Measurements from ENCODE around the gene ADH4. TPM values are rescaled to one million over a fixed set of nuclear protein-coding genes. Genes with fewer than 3 reads are reported as not detected.

Gene ADH4
- total RNA-seq, 1 experiment from 2014 or later = not detected

- Histone ChIP-seq H3K9me3 (ENCODE audit: low read depth, low read length, poor library complexity, severe bottlenecking) (no peaks in the 10 kb centered on the region), H3K27me3 (replicated peaks; ENCODE audit: insufficient read depth, low read depth, low read length, poor library complexity) (no peaks in the 10 kb centered on the region), H3K27ac (ENCODE audit: low read depth, low read length, poor library complexity, severe bottlenecking) (no peak overlapping the region), H3K36me3 (ENCODE audit: insufficient read depth, low read length, poor library complexity, severe bottlenecking) (no peaks in the 10 kb centered on the region), H3K4me3 (ENCODE audit: low read depth, low read length, poor library complexity, severe bottlenecking) (no peak overlapping the region), H3K4me1 (ENCODE audit: insufficient read depth, low read length, poor library complexity, severe bottlenecking) (no peaks in the 10 kb centered on the region)
- no peak for TF ChIP-seq EZH2 (IDR thresholded peaks at IDR 0.05; ENCODE audit: borderline replicate concordance, low read depth, low read length, poor library complexity, severe bottlenecking)
- no peak for TF ChIP-seq CTCF (conservative IDR thresholded peaks at IDR 0.05; ENCODE audit: low read depth, low read length)
- ChIA-PET POLR2A (ENCODE audit: low non-redundant PET) (no interaction called here), CTCF (interaction anchor here (0.8 kb wide), 1 partner anchor 374 kb away, joined by 3 read pairs; no protein-coding TSS in a partner anchor)
- DNase-seq (ENCODE audit: low spot score) = no peak
- intact Hi-C loops (cut with micrococcal nuclease; ENCODE audit: unreplicated experiment) = no loop called here
- BruUV-seq (replicated peaks) = no TSS peak
These were observed 9.5 kb downstream of the ADH4 start for GRCh38 chr4:99134586-99134985.

GRCh38 chr4:99131378-99131777, 12.7 kb downstream of the ADH4 start:
- H3K4me3 ChIP-seq (ENCODE audit: low read depth, low read length, poor library complexity, severe bottlenecking) = no peak overlapping the region
- H3K4me1 ChIP-seq (ENCODE audit: insufficient read depth, low read length, poor library complexity, severe bottlenecking) = no peaks in the 10 kb centered on the region
- BruUV-seq (replicated peaks) = no TSS peak
- TF ChIP-seq CTCF (conservative IDR thresholded peaks at IDR 0.05; ENCODE audit: low read depth, low read length) (no peak), EZH2 (IDR thresholded peaks at IDR 0.05; ENCODE audit: borderline replicate concordance, low read depth, low read length, poor library complexity, severe bottlenecking) (no peak)
- intact Hi-C loops (cut with micrococcal nuclease; ENCODE audit: unreplicated experiment) = no loop called here
- no peak for DNase-seq (ENCODE audit: low spot score)
- no peaks in the 10 kb centered on the region for H3K9me3 ChIP-seq (ENCODE audit: low read depth, low read length, poor library complexity, severe bottlenecking)
- H3K27me3 ChIP-seq (replicated peaks; ENCODE audit: insufficient read depth, low read depth, low read length, poor library complexity) = no peaks in the 10 kb centered on the region
- H3K36me3 ChIP-seq (ENCODE audit: insufficient read depth, low read length, poor library complexity, severe bottlenecking) = no peaks in the 10 kb centered on the region
- ChIA-PET POLR2A (ENCODE audit: low non-redundant PET) (no interaction called here), CTCF (no interaction called here)
- H3K27ac ChIP-seq (ENCODE audit: low read depth, low read length, poor library complexity, severe bottlenecking) = no peak overlapping the region

- intact Hi-C loops (cut with micrococcal nuclease; ENCODE audit: unreplicated experiment) = no loop called here
- Histone ChIP-seq H3K4me3 (ENCODE audit: low read depth, low read length, poor library complexity, severe bottlenecking) (no peak overlapping the region), H3K27ac (ENCODE audit: low read depth, low read length, poor library complexity, severe bottlenecking) (no peak overlapping the region), H3K27me3 (replicated peaks; ENCODE audit: insufficient read depth, low read depth, low read length, poor library complexity) (no peaks in the 10 kb centered on the region), H3K9me3 (ENCODE audit: low read depth, low read length, poor library complexity, severe bottlenecking) (no peaks in the 10 kb centered on the region), H3K36me3 (ENCODE audit: insufficient read depth, low read length, poor library complexity, severe bottlenecking) (no peaks in the 10 kb centered on the region), H3K4me1 (ENCODE audit: insufficient read depth, low read length, poor library complexity, severe bottlenecking) (no peaks in the 10 kb centered on the region)
- CTCF ChIA-PET = no interaction called here
- TF ChIP-seq CTCF (conservative IDR thresholded peaks at IDR 0.05; ENCODE audit: low read depth, low read length) = no peak
- TF ChIP-seq EZH2 (IDR thresholded peaks at IDR 0.05; ENCODE audit: borderline replicate concordance, low read depth, low read length, poor library complexity, severe bottlenecking) = no peak
- BruUV-seq (replicated peaks) = no TSS peak
- DNase-seq (ENCODE audit: low spot score) = no peak
- POLR2A ChIA-PET (ENCODE audit: low non-redundant PET) = no interaction called here
These were observed 17.7 kb downstream of the ADH4 start for GRCh38 chr4:99126376-99126775.

Data from A673 (cell line).